RPMI7951 (cell line): ENCODE measurements around the gene NHEJ1. TPM values are rescaled to one million over a fixed set of nuclear protein-coding genes. Genes with fewer than 3 reads are reported as not detected.

Source experiments
- DNase-seq: peaks from one replicate; pipeline ENCODE4 v3.0.0-alpha.2; 2012; ENCODE audit warnings: low read depth
- total RNA-seq: library from RNA; depleted of rRNA; stranded (reverse); fragments of >200 nt; shearing (Covaris generic); gene quantifications from 2 replicates; pipeline ENCODE4 v1.2.3, GENCODE V29; 2014

NHEJ1 gene
- total RNA-seq, 1 experiment from 2014 or later = 31.0 TPM

DNA sequence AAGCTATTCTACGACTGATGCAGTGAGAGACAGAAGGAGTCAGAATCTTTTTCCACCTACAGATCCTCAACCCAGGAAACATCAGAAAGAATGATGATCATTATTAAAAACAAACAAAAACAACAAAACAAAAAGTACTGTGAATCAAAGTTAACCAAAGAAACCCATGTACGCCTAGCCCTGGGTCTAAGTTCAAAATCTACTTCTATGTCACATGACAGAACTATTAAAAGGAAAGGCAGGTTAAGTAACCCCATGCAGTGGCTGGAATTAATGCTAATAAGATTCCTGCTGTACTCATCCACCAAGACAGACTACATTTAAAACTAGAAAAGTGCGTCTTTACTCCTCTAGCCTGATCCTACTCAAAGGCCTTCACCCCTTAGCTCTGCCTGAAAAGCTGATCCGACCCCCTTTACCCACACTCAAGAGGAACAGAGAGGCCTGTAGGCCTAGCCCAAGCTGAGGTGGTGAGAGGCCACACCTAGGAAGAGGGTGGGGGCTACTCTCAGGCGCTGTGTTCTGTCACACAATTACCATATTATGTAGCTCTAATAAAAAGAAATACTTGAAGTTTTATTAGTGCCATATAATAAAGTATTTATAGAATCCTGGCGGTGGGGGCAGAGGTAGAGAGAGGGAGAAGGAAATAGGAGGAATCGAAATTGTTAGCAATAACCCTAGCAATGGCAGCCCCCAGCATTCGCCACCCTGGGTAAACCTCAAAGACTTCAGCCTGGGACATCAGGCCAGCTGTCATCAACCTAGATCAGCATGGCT, 37.1 kb downstream of the NHEJ1 start:
- DNase-seq = no peak

GRCh38 chr2:219122202-219122980, 38.2 kb downstream of the NHEJ1 start:
- DNase-seq = no peak

DNA sequence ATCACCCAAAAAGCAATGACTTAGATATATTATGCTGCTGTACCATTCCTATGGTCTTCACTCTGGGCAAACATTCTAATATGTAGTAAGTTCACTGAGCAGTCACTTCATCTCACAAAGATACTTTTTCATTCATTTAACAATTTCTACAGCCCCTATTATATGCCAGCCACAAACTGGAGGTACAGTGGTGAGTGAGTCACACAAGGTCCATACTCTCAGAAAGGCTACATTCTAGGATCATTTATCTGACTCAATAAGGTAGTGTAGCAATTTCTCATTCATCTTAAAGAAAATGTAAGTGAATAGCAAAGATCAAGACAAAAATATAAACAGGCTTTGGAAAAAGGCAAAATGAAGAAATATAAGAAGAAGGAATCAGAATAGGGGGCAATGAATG, 40.5 kb downstream of the NHEJ1 start:
- no peak for DNase-seq

DNA sequence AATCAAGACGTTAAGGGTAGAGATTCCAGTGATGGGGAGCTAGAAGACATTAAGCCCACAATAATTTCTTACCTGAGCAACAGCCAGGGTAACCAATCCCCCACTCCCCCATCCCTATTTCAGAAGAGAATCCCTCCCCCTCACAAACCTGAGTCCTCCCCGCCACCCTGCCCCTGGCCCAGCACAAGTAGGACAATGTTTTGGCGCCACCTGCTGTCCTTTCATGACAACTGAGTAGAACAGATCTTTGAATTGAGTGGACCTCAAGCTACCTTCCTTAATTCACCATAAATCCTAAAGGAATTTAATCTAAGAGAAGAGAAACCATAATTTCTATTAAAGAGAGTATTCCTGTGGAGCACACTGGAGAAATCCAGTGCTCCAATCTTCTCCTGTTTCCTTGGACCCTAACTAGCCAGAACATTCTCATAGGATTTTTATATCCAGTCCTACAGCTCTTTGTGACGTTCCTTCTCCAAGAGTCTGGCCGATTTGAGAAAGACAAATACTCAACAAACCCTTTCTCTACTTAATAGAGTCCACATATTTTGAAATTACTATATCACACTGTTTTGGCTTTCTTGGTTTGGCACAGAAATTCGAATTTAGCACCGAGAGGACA, 41.1 kb downstream of the NHEJ1 start:
- DNase-seq = peak; percentile 49

DNA sequence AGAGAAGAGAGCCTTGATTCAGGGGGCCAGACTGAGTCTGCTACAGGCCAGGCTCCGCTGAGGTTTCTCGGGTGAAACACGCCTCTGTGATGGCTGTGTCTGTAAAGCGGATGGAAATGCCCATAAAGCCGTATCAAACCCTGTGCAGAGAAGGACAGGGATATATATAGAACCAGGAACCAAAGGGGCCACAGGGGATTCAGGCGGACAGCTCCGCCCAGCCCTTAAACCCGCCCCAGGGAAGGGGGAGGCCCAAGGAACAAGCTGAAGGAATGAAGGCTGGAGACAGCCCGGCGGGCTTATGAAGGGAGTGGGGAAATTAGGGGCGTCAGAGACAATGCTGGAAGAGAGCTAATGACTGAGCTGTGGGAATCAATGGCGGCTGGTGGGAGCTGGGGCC, 42.1 kb downstream of the NHEJ1 start:
- no peak for DNase-seq

DNA sequence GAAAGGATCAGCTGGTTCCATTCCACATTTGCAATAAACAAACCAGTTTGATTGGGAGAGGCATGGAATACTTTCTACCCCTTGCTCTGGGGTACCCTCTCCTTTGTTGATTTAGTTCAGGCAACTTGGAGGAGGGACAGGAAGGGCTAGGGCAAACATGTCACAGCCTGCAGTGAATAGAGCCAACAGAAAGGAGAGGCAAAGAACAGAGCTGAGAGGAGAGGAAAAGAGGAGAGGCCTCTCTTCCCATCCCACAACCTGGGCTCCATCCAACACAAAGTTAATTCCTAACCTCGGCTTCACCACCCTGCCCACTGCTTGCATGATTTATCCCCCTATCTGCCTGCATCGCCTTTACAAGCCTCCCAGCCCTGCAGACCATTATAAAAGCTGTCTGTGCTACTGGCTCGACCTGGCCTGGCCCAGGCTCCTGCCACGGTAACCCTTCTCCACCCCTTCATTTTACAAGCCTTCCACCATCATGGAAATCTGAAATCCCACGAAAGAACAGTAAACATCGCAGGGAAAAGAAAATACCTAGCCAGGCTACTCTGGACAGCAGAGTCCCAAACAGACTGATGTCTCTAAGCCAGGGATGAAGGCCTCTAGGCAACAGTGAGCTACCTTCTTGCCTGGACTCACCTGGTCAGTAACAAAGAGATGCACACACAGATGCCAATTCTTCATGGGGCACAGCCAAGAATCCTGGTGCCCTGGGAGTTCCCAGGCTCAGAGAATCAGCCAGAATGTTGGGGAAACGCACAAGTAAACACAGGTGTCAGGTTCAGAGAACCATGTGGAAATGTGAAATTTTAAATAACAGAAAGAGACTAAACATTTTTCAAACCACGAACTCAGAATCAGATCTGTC, 43.6 kb downstream of the NHEJ1 start:
- DNase-seq = no peak

- no peak for DNase-seq
Observed at GRCh38 chr2:219112651-219113338, 47.8 kb downstream of the NHEJ1 start.

GRCh38 chr2:219112062-219112406, 48.6 kb downstream of the NHEJ1 start:
- no peak for DNase-seq

- no peak for DNase-seq
Observed at GRCh38 chr2:219111375-219112061, 49.1 kb downstream of the NHEJ1 start.

GRCh38 chr2:219109471-219109870, 51.1 kb downstream of the NHEJ1 start:
- no peak for DNase-seq

DNA sequence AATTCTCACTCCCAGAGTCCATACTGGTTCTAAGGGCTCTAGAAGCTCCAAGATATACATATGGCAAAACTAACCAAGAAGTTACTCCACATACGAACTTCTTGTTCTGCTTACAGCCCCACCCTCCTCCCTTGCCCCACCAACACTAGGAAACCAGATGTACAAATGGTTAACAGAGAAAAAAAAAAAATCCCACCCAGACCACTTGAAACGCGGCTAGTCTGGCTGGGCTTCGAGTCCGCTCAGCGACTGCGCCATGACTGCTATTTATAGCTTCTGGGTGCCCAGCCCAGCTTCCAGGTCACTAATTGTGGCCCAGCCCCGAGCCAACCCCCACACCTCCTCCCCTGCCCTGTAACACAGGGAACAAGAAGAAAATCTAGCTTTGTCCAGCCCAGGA, 52.9 kb downstream of the NHEJ1 start:
- no peak for DNase-seq

DNA sequence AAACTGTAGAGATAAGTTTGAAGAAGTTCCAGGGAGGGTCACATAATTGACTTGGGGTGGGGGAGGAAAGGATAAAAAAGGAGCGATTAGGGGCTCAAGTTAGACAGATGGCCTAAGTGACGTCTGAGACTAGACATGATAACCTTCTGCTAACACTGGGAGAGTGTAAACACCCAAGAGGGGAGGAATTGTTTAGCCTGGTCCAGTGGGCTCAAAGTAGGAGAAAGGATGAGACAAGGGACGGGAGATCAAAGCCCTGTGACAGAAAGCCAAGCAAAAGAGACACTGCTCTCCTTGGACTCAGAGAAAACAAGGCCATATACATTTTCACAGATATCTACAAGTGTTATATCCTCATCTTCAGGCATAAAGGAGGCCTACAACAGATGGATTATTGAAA, 54.4 kb downstream of the NHEJ1 start:
- DNase-seq = no peak

DNA sequence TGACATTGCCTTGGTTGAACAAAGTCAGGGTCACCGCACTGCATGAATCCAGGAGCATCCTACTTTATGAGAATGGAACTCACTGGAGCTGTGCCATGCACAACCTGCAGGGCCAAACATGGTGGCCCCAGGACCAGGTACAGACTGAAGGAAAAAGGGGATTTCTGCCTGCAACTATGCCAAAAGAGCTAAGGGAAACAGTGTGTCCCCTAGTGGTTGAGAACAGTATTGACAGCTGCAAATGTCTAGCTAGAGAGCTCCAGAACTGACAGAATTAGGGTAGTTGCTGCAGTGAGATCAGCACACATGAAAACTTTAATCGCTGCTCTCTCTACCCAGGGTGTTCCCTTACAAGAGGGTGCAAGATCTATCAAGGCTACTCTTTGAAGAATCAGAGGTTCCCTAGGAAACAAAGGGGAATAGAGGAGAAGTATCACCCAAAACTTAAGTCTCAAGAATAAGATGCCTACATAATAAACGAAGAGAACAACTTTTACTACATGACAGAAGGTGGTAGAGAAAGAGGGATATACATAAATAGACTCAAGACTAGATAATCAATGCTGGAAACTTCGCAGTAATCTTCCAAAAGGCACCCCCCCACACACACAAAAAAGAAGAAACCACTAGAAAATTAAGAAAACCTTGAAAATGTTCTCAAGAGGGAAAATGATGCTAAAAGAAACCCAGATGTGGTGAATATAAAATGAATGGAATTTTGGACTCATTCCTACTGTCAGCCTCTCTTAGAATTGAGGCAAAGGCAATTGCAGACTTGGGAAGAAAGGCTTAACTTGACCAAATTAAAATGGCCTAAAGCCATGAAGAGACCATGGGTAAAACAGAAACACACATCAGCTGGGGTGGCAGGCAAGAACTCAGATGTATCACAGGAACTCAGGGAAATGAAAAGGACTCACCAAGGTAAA, 56.2 kb downstream of the NHEJ1 start:
- DNase-seq = peak; percentile 44

- peak; percentile 15 for DNase-seq
Observed at GRCh38 chr2:219099329-219099728, 61.3 kb downstream of the NHEJ1 start.

DNA sequence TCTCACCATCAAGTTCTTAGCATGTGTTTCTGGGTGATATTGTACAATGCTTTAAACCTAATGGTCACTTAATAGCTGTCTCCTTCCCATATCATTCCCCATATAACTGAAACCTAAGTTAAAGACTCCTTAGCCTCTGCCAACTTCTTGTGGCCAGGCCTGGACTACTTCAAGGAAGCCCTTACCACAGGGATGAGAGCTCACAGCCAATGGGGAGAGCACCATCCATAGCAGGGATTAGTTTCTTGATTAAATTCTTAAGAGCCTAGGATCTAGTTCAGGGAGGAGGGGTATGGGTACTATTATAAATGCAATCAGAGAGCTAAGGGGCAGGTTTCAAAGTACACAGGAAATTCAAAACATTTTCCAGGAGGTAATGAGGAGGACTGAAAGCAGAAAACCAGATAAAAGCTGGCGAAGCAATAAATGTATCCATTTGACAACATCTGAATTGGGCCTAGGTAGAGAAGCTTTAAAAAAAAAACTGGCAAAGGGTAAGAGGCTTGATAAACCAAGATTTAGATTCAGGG, 65.1 kb downstream of the NHEJ1 start:
- no peak for DNase-seq

DNA sequence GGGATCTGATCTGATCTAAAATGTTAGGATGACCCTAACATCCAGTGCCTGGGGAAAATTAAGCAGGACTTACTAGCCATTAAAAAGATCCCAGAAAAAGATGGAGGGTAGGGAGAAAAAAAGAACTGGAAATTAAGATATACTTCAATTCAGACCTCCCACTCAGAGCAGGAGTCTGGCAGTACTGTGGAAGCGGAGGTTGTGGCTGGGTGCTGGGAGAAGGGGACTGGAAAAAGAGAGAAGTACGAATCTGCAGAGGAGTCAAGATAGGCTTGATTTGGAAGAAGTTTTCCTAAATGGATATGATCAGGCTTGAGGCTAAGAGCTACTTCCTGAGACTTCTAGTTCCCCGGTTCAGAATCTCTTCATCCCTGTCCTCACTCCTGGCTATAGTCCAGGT, 66.4 kb downstream of the NHEJ1 start:
- DNase-seq = no peak

- no peak for DNase-seq
Observed at GRCh38 chr2:219090436-219091299, 69.9 kb downstream of the NHEJ1 start.

- no peak for DNase-seq
Observed at GRCh38 chr2:219089330-219089729, 71.3 kb downstream of the NHEJ1 start.
